GM21367 (cell line): ENCODE measurements around the gene AHNAK2.

Experiments used
- ATAC-seq: cut with Tn5 transposase; IDR thresholded peaks from one replicate; pipeline ENCODE4 v1.9.1; 2021; ENCODE audit not compliant: unreplicated experiment

Gene AHNAK2

DNA sequence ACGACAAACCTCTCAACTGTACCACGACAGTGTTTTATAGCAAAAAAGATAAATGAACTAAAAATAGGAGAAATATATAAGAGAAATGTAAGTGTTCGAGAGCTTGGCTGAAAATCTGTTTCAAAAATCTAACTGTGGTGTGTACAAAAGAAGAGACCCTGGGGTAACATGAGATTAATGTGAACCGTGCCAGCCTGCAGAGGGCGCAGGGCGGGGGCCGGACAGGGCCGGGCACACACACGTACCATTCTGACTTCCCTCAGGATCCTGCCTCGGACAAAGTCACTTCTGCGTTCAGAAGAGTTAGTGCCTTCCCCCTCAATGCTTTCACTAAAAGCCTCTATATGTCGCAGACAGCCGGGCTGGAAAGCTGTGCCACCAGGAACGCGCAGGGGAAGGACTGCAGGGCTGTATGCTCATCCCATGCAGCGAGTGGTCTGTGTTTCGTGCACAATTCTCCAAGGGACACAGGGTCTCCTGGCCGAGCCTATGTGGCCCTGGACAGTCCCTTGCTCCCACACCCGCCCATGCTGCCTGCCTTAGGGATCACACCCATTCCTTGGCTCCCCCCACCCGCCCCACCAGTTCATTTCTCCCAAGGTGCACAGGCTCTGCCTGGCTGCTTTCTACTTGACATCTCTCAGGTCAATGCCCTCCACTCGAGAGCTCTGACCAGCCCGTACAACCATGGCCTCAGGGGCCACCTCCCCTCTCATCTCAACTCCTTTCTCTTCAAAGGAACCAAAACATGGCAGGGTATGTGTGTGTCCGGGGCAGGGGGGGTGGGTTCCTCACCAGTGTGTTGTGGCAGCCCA lies 34.2 kb upstream of the AHNAK2 start:
- no peak for ATAC-seq

DNA sequence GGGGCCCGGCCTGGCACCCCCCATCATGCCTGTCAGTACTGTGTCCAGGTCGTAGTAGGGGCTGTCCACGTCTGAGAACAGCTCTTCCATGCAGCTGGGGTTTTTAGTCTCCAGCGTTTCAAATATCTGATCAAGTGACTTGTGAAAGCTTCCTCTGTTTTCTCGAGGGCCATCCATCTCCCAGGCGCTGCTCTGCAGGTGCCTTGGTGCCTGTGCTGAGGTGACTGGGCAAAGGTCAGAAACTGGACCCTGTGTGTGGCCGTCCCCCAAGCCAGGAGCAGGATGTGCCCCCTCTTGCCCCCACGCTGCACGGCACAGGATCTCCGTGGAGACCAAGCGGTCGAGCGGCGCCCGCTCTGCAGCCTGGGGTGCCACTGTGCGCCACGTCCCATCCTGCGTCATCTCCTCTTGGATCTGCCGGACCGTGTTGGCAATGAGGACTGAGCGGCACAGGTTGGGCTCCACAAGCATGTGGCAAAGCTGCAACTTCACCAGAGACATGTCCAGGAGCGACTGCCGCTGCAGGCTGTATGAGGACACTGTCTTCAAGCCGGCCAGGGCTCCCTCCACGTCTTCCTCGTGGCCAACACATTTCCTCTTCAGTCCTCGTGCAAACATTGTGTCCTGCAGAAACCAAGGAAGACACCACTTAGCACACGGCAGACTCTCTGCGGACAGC lies 33.3 kb upstream of the AHNAK2 start:
- no peak for ATAC-seq

DNA sequence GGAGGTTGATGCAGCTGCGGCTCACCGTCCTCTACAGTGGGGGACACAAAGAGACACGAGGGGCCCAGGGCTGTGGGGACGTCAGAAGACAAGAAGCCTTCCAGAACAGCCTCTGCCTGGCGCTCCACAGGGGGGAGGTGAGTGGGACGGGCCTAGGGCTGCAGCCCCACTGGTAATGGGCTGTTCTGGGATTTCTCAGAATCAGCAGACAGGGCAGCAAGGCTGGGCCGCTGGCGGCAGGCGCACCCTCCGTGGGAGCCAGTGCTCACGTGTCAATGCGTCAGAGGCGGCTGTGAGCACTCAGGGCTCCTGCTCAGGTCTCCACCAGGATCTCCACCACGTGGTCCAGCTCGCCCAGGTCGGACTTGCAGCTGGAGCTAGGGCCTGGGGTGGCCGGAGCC lies 32.7 kb upstream of the AHNAK2 start:
- ATAC-seq, result no peak

DNA sequence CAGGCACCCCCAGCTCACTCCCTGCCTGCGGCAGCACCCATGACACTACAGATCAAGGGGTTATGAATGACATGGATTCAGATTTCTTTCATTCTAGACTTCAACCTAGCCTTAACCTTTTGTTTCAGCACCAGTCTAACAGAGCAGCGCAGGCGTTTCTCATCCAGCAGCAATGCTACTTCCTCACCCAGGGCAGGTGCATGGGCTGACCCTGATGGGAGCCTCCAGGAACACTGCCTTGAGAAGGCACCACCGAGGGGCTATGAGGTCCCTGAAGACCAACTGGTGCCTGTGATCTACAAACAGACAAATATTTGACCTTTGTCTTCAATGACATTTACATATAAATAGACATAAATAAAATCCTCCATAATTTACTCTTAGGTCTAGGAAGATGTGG lies 31.9 kb upstream of the AHNAK2 start:
- ATAC-seq, result no peak

DNA sequence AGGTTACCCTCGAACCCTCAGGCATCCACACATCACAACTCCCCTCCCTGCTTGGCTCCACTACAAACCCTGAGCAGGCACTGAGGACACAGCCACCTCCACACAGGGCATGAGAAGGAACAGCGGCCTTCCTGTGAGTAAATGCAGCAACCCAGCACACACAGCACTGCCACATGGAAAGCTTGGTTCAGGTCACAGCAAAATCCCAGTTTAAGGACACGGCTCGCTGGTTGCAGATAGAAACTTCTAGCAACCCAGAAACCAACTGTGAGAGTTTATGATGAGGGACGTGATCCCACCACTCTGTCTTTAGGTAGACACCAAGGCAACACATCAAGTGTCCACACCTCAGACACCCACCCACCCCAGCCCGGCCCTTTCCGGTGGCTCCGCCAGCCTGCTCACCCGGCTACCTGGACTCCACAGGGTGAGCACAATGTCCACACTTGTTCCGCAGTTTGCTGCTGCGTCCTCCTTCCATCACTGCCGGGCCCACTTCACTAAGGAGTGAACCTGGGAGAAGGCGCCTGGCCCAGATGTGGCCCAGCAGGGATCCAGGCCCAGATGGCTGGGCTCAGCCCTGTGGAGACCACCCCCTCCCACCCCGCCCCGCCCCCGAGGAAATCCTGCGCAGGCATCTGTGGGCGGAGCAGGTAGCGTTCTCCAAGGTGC lies 29.6 kb upstream of the AHNAK2 start:
- no peak for ATAC-seq

DNA sequence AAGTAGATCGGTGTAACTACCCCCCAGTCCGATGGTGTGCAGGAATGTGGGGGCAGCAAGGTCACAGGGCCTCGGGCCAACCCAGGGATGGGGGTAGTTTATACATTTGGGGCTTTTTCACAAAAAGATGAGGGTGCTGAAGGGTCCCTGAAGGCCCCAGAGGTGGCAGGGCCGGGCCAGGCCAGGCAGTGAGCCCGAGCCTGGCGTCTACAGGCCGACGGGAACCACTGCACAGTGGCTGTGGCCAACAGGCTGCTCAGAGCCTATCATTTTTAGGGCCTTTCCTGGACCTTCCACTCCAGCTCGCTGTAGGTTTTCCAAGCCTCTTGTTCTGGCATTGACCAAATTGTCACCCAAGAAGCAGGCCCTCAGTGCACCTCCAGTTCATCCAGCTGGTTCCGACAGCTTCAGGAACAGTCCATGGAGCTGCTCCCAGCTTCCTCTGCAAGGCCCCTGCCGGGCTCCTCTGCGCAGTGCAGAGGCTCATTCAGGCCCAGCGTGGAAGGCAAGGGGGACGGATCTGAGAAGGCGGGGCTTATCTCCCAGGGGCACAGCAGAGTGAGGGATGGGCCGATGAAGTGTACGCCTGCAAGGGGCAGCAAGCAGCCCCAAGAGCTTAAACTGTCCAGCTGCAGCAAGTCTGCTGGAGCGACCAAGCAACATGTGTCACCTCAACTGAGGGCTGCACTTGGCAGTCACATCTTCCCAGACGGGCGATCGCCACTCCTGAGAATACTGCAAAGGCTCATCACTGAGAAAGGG lies 28.8 kb upstream of the AHNAK2 start:
- ATAC-seq, result no peak

DNA sequence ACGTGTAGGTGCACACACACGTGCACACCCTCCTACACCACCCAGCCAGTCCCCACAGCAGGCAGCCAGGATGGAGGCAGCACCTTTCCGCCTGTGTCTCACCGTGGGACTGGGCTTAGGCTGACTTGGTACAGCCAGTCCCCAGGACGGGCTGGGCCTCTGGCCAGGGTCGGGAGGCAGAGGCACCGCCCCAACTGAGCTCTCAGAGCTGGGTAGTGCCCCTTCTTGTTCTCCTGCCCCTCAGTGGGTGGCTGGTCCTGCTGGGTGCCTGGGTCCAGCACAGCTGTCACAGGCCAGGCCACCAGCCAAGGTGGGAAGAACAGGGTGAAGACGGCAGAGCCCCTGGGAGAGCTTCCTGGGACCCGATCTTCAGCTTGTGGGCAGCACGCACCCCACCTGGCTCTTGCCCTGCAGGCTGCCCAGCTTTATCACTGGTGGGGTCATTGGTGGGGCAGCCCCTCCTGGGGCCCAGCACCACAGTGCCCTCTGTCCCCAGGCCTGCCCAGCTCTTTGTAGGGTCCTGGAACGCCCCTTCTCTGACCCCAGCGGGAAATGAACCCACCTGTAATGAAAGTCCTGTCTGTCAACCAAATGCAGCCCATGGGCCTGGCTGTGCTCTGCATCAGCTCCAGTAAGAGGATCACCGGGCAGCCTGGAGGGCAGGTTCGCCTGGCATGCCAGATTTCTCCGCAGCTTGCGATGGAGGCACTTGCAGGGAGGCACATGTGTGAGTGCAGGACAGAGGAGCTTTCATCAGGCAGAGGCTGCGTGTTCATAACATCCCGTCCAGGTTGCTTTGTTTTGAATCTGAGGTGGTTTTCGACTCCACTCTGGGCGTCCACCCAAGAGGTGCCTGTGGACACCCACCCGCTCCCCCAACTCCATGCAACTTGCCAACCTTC lies 28.0 kb upstream of the AHNAK2 start:
- ATAC-seq, result no peak

DNA sequence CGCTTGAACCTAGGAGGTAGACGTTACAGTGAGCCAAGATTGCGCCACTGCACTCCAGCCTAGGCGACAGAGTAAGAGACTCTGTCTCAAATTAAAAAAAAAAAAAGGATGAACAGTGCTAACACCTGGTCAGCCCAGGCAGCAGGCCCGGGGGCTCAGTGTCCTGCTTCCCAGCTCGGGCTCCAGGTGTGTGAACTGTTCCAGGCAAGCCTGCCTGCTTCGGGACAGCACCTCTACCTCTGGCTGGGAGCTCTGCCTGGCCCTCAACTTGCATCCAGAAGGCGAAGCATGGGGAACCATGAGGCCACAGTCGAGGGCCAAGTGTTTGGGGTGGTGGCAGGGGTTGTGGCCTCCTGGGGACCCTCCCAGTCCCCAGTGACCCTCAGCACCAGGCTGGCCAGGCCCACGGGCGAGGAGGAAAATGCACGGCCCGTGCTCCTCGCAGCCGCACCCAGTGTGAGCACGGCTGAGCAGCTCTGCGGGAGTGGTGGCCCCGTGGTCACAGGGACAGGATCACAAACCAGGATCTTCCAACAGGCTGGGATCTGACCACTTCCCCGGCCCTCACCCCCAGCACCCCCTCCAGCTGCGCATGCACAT lies 27.3 kb upstream of the AHNAK2 start:
- no peak for ATAC-seq

DNA sequence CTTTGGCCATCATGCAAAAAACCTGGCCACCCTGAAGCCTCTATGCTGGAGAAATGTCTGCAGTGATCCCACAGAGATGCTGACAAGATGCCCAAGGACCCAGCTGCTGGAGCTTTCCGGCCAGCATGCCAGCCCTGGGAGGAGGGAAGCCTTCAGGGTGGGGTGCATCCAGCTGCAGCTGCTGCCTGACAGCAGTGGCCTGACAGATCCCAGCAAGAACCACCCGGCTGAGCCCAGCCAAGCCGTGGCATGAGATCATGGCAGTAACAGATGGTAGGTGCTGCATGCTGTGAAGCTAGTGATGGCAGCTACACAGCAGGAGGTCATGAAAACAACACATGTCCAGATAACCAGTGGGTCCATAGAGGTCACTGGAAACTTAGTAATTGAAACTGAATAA lies 21.2 kb upstream of the AHNAK2 start:
- ATAC-seq, result no peak

DNA sequence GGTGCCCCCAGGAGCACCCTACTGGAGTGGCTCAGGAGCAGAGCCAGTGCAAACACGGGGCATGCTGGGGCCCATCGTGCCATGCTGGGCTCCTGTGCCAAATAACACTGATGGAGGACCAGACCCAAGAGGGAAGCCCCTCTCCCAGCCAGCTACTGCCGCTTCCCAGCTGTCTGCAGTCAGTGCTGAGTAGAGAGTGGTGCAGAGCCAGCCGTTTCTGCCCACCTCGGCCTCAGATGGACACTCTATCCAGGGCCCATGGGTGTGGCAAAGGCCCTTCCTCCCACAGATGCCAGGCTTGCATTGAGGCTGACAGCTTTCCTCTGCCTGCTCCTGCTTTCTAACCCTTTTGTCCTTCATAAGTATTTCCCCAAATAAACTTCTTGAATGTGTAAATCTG lies 20.6 kb upstream of the AHNAK2 start:
- ATAC-seq, result no peak

DNA sequence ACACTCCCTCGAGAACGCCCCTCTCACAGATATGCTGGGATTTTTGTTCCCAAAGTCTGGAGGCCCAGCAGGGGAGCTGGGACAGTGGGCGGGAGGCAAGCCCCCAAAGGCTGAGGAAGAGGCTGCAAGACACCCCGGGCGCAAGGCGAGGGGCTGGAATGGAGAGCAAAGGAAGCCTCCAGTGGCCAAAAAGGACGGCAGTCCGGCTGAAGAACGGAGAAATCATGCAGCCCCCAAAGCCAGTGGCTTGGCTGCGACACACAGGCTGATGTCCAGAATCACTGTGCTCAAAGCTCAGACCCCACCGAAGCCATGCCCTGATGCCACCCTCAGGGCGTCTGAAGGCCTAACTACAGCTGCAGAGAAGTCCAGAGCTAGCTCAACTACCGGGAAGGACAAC lies 18.3 kb upstream of the AHNAK2 start:
- no peak for ATAC-seq

DNA sequence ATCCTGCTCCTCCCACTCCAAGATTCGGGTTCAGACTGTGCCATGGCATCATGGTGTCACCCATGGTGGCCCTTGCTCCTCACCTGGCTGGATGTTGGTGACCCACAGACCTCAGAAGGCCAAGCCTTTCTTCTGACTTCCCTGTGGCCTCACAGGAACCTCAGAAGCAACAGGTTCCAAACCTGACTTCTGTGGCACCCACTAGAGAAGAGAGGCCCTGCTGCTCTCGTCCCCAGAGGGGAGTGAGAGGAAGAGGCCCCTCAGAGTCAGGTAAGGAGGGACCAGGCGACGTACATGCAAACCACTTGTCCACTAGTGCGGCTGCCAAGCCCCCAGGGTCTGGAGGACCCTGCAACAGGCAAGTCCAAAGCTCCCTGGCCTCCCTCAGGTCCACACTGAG lies 17.9 kb upstream of the AHNAK2 start:
- ATAC-seq, result no peak

DNA sequence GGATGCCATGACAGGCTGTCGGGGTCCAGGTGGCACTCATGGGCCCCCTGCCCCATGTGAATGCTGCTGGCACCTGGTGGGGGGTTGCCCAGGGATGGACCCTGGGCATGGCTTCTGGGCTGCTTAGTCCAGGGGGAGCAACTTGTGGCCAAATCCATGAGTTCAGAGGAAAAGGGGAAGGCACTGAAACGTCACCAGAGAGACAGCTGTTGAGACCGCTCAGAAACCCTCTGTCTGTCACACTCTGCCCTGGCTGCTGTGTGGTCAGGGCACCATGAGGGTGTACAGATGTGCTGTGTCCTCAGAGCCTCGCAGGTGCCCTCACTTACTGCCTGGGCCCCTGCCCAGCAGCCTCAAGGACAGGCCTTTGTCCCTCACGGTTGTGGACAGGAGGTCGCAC lies 16.8 kb upstream of the AHNAK2 start:
- no peak for ATAC-seq

DNA sequence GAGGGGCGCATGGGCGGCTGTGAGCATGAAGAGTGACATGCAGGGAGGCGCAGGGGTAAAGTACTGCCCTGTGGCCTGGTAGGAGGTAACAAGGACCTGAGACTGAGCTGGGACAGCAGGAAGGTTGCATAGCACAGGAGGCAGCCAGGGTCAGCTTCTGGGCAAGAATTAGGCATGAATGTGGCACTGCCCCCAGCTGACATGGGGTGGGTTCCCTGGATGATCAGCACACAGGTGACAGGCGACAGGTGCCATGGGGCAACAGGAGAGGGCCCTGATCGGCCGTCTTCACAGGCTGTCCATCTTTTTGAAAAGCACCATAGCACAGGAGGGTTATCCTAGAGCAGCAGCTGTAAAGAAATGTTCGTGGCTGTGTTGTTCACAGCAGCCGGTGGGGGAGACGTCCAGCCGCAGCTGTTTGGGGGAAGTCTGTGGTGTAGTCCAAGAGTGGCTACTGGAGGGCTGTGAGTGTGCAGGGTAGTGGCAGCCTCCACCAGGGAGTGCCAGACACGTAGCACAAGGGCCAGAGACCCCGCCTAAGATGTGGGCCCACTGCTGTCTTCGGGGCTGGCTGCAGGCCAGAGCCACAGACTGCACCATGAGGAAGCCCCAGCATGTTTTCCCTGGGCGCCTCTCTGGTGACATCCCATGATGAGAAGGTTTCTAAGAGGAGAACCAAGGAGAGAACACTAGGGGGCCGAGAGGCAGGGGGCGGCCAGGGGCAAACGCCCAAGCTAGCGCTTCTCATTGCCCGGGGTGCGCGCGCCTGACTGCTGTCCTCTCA lies 15.8 kb upstream of the AHNAK2 start:
- ATAC-seq, result no peak

DNA sequence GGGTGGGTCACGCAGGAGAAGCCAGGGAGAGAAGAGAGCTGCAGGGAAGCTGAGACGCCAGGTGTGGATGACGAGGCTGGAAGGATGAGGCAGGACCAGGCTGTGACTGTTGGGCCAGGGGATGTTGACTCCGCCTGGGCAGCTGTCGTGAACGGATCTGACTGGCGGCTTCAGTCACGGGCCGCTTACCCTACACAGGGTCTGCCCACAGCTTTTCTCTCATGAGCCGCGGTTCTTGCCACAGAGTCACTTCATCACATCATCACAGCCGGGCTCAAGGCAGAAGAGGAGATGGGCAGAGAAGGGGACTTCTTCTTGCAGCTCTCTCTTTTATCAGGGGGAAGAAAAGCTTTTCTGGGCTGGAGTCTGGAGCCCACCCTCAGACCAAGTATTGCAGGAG lies 15.1 kb upstream of the AHNAK2 start:
- ATAC-seq, result no peak

DNA sequence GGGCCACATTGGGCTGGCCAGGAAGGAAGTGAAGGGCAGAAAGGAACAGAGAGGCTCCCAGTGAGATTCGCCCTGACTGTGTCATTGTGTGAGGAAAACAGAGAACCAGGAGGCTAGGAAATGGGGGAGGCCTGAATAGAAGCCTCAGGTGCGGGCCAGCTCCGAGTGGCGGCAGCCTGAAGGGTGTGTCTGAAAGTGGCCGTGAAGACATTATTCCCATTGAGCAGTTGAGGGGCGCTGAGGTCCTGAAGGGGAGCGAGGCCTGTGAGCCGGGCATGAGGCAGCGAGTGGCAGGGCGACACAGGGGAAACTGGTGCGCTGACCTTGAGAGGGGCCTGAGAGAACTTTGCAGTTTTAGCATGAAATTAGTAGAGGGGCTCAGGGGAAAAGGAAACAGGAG lies 14.3 kb upstream of the AHNAK2 start:
- ATAC-seq, result no peak

DNA sequence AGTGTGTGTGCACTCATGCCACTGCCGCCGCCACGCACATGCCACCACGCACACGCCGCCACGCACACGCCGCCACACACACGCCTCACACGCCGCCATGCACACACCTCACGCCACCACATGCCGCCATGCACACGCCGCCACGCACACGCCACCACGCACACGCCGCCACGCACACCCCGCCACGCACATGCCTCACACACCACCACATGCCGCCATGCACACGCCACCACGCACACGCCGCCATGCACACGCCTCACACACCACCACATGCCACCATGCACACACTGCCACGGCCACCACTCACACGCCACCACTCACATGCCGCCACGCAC lies 13.7 kb upstream of the AHNAK2 start:
- ATAC-seq, result no peak

DNA sequence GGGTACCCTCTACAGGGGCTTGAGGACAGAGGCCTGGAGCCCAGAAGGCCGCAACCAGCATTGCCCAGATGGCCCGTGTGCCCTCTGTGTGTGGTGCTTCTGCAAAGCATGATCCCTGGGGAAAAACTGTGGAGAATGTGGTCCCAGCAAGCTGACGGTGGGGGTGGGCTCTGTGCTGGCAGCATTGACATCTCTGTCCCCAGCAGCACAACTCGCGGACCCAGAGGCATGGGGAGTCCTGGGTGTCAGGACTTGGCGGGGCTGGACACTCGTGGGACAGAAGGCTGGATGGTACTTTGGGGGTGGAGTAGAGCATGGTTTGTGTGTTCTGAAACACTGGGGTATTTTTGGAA lies 11.8 kb upstream of the AHNAK2 start:
- ATAC-seq, result no peak

DNA sequence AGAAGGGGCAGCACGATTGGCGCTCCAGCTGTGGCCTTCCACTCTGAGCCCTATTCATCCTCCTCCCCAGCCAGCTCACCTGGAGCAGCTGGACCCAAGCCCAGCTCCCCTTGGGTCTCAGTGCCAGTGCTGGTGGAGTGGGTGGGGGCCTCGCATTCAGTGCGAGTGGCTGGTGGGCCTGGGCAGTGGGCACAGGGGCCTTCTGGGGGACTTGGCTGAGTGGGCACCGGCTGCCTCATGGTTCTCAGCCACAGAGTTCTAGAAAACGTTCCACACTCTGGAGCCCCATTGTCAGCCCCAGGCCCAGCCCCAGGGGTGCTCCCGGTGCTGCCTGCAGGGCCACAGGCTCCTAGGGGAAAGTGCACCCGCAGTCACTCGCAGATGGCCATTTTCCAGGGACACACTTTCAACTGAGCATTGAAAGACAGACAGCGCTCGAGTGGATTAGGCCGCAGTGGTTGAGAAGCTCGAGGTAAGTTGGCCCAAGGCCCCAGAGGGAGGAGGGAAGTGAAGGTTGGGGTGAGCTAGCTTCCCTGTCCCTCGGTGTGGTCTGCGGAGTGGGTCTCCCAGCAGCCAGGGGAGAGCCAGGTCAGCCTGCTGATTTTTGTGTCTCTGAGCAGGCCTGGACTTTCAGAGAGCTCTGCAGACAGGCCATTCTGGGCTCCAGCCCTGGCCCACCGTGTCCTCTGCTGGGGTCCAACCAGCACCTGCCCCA lies 11.2 kb upstream of the AHNAK2 start:
- no peak for ATAC-seq
